HG03521 (cell line): Measurements from ENCODE around the gene STK24.

Experiments
- ATAC-seq: cut with Tn5 transposase; IDR thresholded peaks from one replicate; pipeline ENCODE4 v1.9.1; 2021; ENCODE audit warnings: mild to moderate bottlenecking, moderate library complexity; ENCODE audit not compliant: unreplicated experiment

STK24 gene

DNA sequence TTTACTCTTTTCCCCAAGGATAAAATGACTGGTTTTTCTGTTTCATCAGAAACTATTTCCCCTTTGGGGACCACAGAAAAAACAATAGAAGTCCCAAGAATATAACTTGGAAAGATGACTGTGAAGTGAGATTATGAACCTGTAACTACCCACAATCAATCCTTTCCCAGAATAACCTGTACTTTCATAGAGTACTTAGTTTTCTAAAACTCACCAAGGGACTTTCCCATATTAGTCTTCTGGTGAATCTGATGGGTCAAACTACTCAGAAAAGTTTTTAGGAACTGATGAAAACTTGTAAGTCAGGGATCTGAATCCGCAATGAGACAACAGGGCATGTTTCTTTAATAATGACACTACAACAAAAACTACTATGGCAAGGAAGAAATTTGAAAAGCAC lies 62.6 kb downstream of the STK24 start:
- ATAC-seq = no peak

DNA sequence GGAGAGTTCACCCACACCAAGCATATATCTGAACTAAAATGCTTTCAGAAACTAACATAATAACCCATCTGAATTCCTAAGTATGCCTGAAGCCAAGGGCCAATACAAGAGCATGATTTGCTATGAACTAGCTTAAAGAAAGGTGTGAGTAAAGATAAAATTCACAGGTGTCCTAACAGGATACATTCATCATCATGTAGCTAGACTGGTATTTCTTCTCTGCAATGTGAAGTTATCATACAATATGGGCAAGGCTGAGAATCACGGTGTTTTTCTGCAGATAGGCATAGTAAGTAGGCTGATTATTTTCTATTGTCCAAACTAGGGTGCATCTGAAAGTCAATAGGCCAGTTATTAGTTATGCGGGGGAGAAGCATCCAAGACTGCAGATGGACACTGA lies 63.1 kb downstream of the STK24 start:
- no peak for ATAC-seq

DNA sequence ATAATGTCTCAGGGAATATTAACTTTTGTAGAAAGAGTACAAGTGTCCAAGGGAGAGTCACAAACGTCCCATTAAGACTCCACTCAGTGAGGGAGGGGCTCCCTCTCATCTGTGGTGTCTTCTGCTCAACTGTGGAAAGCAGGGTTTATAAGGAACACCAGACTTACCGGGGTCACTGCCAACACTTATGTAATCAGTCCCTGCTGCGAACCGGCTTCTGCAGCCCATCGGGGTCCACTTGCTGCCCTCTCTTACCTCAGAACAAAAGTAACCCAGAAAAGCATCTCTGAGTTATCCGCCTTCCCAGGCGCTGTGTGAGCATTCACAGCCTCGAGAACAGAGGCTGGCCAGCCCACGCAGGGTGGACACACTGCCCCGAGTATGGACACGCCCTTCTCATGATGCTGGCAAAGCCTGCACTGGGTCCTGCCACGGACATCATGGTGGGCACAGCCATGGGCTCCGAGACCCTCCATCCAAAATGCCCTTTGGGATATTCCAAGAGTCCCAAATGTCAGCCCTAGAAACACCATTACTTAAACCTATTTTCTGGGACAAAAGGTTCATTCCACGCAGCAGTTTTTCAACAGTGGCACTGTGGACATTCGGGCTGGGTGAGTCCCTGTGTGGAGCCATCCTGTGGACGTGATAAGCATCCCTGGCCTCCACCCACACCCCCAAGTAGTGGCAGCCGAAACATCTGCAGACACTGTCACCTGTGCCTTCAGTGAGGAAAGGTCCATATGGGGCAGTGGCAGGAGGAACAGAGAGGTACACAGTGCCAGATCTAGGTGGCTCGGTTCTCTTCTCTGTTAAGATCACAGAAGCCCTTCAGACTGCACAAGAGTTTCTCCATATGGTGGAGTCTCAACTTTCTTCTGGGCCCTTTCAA lies 63.9 kb downstream of the STK24 start:
- no peak for ATAC-seq

DNA sequence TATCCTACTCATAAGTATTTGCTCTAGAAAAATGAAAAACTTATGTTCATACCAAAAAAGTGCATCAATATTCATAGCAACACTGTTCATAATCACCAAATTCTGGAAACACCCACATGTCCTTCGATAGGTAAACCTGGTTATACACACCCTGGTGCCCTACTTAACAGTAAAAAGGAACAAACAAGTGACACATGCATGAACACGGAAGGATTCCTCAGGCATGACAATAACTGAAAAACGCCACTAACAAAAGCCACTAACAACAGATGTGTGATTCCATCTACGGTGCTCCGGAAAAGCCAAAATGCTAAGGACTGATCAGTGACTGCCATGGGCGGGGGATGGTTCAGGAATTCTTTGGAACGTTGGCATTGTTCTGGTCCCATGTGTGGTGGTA lies 65.5 kb downstream of the STK24 start:
- ATAC-seq = no peak

DNA sequence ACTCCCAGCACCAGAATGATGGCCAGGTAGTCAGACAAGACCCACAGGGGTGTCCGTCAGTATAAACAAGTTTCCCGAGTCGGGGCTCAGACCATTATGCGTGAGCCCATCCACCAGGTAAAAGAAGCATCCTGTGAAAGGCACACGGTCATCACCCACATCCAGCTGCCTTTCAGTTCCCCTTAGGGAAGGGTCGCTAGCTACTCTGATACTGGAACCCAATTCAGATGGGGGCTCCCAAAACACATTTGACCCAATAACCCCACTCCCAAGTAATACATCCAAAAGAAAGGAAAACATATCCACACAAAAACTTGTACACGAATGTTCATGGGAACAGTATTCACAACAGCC lies 66.8 kb downstream of the STK24 start:
- no peak for ATAC-seq

DNA sequence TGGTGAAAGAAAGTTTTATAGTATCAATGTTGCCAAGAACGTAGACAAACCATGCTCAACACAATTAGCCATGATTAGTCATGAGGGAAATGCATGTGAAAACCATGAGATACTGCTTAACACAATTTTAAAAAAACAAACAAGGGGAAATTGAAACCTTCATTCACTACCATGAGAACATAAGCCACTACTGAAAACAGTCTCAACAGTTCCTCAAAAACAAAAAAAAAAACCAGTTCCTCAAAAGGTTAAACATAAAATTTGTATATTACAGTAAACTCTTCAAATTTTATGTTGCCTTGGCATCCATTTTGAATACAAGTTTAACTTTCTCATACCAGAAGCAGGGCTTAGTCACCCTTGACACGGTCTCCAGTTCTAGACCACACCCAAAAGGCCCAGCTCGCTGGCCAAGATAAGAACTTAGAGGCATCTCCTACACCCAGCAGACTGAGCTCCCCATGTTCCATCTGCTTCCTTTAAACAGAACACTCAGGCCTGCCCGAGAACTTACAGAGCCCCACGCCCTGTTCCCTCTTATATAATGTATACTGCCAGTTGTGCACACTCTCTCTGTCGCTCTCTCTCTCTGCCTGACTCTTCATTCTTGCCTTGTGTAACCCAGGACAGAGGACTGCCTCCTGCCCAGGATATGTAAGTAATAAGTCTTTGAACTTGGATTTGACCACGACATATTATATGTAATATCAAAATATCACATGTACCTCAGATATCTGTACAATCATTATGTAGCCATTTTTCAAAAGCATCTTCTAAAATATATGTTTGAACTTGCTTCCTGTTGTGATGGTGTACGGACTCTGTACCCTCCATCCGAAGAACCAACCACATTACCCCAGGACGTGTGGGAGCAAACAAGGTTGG lies 67.4 kb downstream of the STK24 start:
- ATAC-seq = peak; percentile 41

DNA sequence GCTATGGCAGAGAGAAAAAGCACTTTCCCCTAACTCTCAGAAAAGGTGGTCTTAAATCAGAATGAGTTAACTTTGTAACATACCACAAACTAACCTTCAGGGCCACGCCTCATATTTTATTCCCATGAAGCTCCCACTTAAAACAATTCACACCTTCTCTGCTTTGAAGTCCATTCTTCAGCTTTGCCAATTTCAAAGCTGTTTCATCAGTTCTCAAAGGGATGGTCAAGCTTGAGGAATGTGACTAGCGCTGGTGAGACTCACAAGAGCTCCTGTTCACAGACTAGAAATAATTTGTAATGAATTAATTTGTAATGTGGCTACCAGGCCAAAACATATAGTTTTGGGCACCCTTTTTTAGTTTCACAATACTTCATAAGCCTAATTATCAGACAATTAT lies 68.2 kb downstream of the STK24 start:
- ATAC-seq = no peak

DNA sequence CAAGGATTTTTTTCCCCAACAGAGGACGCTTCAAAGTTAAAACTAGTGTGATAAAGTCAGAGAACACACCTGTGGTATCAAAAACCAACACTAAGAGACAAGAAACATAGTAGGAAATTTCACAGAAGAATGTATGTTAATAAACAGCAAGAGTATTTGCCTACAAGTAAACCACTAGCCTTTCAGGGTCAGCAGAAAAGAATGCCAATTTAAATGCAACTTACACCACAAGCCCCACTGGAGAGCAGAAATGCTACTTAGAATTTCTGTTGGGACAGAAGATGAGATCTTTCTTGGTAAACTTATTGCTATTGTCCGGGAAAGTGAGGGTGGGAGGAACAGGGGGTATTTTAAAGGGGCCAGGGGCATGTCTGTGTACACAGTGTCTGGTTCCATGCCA lies 68.6 kb downstream of the STK24 start:
- ATAC-seq = no peak

DNA sequence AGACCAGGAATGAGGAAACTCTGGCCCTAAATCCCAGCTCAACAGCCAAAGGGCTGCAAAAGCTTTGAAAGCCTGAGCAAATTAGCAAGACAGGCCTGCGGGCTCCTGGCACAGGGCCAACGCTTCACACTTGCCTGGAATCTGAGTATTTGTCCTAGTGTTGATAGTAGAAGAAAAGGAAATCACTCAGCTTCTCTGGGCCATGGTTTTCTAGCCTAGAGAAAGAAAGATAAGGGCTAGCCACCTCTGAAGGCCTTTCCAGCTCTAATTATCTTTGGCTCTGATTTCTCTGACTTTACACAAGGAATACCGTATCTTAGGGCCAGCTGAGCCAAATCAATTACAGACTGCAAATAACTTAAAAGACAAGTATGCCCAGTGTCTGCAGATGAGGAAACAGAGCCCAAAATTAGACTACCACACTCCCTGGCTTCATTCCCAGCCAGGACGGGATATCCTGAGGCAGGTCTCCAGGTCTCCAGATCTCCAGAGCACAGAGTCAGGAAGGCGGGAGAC lies 69.6 kb downstream of the STK24 start:
- no peak for ATAC-seq

DNA sequence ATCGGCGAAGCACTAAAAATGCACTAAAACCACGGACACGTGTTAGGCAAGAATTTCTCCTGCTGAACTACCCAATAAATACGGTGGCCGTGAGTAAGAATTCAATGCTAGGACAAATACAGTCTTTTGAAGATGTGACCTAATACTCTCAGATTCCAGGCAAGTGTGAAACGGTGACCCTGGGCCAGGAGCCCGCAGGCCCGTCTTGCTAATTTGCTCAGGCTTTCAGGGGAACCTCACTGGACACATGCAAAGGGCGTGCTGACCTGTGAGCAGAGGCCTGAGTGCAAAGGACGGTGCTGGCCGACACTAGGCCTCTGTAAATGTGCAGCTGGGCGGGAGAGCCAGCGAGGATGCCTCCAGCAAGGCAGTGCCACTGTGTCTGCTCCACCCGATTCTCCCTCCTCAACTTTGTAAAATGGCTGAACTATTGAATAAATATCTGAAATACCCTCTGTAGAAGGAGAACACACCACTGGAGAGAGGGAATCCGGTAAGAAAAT lies 70.1 kb downstream of the STK24 start:
- ATAC-seq = no peak

DNA sequence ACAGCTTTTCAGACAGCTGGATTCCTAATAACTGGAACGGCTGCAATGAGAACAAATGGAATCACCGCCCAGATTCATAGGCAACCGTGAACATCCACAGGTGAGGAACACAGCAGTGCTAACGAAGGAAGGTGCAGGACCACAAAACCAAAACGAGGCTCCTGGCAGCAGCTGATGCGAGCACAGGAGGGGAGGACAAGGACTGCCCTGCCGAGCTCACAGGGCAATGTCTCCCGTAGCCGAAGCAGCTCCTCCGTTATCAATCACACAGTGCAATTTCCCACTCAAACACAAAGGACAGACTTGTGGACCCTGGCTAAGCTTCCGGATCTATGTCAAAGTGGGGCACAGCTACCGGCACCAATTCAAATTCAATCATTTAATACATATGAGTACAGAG lies 70.6 kb downstream of the STK24 start:
- no peak for ATAC-seq

DNA sequence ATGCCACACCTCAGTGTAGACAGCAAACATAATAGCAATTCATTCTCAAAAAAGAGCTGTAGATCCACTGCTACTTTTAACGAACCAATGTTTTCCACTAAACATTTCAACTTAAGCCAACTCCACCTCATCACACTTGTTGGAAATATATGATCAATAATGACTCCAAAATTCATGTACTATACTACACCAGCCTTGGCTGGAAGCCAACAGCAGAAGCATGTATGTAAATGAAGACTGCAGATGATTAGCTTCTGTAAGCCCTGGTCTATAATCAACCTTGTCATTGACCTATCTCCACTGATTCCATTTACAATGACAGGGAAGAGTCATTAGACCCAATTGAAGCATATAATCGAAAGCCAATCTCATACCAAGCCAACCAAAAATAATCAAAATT lies 71.7 kb downstream of the STK24 start:
- ATAC-seq = no peak

DNA sequence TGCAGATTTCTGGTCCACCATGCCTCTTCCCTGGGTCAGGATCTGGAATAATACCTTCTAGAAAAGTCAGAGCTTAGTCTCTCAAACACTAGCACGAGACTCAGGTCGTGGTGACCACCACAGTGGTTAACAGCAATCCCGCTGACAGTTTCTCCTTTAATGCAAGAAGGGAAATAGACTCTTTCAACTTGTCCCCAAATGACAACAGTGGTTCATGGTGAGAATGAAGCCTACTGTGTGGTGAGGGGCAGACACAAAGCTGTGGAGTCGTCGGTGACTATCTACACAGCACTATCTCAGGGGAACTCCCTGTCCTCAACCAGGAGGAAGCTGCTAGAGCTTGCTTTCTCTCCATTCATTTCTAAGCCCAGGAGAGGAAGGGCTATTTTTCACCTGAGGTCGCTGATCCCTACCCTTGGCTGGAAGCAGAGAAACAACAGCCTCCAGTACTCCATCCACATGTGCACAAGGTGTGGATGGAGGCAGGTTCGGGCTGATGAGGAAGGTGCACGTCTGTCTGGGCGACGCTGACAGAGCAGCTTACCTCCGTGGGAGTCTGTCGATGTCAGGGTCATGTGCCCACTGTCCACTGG lies 72.4 kb downstream of the STK24 start:
- no peak for ATAC-seq

DNA sequence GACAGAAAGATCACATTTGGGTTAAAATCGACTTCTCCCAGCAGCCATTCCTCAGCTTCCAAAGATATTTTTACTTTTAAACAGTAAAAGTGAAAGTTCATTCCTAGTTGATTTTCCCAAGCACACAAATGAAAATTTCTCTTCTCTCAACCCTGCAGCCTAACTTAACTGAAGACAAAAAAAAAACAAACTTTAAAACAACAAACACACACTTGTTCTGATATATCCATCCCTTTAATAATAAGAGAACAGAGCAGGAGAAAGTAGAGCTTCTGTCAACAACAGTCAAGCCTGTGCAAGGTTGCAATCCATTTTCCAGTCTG lies 72.9 kb downstream of the STK24 start:
- no peak for ATAC-seq

DNA sequence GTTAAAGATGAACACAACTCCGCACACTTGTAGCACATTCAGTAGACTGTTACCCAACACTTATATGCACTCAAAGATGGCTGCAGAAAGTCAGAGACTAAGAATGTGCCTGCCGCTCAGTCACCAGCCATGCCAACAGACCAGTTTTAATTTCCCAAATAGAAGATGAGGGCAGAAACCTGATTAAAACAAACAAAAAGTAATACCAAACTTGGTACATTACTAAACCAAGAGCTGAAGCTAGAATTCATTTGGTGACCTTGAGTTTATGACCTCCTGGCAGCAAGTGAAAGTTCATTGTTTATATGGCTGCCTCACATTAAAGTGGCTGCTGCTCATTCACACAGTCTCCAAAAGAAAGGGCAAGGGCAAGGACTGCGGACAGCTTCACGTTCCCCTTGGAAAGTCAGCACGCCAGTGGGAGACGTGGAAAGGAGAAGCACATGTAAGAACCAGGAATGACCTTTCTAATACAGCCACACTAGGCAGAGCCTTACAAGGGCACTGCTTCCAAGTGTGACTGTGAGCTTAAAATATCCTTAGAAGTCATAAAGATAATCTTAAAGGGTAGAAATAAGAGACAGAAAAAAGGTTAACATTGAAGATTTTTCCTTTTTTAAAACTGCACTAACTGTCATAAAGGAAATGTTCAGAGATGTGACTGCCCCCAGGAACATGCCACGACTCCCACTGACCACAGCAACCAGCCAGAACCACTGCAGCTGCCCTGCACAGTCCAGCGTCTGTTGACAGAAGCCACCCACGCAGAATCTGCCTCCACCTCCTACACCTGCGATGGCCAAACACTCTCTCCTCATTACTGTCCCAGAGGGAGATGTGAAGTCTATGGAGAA lies 73.5 kb downstream of the STK24 start:
- ATAC-seq = no peak

DNA sequence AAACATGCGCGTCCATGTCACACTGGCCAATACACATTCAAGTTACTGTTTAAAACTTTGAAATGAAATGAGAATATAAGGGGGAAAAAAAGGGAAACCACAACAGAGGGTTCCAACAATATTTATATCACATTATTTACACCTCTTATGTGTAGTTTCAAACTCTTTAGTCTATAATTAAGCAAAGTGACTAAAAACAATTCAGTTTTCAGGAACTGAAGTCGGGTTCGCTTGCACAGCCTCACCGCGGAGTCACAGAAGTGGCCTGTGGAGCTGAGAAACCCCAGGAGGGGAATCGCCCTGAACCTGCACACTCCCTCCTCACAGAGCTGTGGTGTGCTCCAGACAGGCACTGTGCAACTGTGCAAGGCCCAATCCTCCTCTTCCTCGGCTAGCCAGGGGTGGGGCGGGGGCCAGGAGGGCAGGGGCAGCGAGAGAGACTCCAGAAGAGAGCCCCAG lies 75.9 kb downstream of the STK24 start:
- ATAC-seq = peak; percentile 81

DNA sequence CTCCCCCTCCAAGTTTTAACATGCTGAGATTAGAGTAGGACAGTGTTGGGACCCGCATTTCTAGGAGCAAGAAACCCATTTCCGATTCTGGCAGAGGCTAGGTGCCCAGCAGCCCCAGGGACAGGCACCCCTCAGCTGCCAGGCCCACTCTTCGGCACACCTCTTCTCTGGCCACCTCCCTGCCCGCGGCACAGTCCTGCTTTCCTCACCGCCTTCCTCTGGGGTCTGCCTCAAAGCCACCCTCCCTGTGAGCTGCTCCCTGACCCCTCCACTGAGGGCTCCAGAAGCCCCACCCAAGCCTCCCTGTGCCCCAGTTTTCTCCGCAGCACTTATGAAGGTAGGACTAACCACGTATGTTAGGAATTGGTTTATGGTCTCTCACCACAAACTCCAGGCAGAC lies 79.9 kb downstream of the STK24 start:
- ATAC-seq = no peak

DNA sequence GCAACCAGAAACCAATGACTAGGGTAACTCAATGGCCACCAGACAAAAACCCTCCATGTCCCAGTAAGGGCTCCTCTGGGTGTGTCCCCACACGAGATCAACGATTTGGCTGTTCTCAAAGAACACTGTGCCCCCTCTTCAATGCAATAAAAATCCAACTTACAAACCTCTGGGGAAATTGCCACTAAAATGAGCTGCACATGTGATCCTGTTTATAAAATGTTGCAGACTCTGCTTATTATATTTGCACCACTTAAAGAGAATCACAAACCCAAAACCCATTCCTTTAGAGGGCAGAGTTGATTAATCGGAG lies 80.5 kb downstream of the STK24 start:
- ATAC-seq = no peak

DNA sequence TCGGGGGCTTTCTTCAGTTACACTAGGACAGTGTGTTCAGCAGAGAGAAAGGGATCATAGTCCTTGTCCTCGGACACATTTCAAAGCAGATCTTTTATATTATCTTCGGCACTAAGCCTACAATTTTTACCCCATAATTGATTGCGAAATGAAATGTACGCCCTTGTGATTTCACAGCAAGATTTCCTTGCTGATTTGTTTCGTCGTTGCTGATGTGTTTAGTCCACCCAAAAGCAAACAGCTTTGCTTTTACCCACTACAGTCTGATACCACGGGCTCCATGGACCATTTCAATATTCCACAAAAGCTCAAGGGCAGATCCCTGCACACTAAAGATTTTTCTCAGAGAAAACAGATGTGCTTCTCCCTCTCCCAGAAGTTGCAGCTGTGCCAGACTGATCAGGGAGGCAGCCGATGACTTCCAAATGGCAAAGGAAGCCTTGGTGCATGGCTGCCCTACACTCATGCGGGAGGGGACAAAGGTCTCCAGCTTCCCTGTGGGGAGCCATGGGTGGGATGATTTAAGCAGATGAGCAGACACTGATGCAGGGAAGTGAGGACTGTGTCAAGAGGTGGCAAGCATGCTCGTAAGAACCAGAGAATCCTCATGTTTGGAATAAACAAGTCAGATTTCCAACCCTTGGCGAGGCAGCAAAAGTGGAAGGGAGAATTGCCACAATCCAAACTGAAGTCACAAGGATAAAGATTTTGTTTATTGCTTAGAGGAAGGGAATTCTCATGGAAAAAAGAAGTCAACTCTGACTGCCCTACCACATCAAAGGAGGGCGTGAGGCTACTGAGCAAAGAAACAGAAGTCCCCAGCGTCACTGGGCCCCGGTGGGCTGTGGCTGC lies 81.1 kb downstream of the STK24 start:
- no peak for ATAC-seq

DNA sequence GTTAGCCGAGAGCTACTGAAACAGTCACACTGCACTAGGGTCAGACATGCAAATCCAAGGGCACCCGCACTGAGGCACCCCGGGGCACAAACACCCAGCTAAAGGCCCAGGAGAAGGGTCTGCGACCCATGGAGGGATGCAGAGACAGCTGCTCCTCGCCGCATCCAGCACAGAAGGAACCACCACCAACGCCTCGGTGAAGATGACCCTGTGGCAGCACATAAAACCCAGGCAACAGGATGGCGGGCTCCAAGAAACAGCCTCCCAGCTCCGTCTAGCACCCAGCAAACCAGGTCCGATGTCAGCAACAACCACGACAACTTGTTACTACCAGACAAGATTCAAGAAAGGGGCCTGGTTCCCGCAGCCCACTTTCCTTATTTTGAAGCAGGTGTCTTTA lies 82.1 kb downstream of the STK24 start:
- ATAC-seq = no peak
